GM13977 (cell line): ENCODE data around the gene PPP4R3A.

Experiments used
- DNase-seq: peaks from one replicate; pipeline ENCODE4 v3.0.0; 2012; ENCODE audit warnings: low spot score
- in situ Hi-C: fragments of 300-500 bp; cut with MboI; formaldehyde crosslinking; loops from one replicate; pipeline ENCODE4 v1.12.0; 2022; ENCODE audit warnings: low sequenced_read_pairs, low pct_unique_long_range_greater_than_20kb, mixed read lengths, inconsistent platforms; ENCODE audit not compliant: unreplicated experiment
- TF ChIP-seq, protein P1 (sequence below): IDR thresholded peaks from 2 replicates; pipeline ENCODE4 v1.5.1; 2012; ENCODE audit warnings: mild to moderate bottlenecking, control low read depth; ENCODE audit not compliant: insufficient read depth; ENCODE audit errors: extremely low read depth, missing control alignments

PPP4R3A gene

DNA sequence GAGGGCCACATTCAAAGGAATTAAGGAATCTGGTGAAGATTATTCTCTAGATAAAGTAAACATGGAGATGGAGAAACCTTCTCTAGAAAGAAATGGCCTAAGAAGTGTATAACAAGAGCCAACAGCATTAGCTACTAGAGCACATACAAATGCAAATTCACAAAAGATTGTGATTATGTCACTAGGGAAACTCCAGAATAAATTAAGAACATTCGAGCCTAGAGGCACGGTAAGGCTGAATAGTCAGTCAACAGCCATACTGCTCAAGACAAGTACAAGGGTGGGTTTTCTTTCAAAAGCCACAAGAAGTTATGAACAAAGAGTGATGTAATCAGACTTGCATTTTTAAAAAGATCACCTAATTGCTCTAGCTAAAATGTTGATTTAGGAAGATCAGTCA lies 25.4 kb downstream of the PPP4R3A start:
- in situ Hi-C loops = no loop called here
- TF ChIP-seq, protein P1, sequence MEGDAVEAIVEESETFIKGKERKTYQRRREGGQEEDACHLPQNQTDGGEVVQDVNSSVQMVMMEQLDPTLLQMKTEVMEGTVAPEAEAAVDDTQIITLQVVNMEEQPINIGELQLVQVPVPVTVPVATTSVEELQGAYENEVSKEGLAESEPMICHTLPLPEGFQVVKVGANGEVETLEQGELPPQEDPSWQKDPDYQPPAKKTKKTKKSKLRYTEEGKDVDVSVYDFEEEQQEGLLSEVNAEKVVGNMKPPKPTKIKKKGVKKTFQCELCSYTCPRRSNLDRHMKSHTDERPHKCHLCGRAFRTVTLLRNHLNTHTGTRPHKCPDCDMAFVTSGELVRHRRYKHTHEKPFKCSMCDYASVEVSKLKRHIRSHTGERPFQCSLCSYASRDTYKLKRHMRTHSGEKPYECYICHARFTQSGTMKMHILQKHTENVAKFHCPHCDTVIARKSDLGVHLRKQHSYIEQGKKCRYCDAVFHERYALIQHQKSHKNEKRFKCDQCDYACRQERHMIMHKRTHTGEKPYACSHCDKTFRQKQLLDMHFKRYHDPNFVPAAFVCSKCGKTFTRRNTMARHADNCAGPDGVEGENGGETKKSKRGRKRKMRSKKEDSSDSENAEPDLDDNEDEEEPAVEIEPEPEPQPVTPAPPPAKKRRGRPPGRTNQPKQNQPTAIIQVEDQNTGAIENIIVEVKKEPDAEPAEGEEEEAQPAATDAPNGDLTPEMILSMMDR = no peak
- DNase-seq = peak; percentile 33

DNA sequence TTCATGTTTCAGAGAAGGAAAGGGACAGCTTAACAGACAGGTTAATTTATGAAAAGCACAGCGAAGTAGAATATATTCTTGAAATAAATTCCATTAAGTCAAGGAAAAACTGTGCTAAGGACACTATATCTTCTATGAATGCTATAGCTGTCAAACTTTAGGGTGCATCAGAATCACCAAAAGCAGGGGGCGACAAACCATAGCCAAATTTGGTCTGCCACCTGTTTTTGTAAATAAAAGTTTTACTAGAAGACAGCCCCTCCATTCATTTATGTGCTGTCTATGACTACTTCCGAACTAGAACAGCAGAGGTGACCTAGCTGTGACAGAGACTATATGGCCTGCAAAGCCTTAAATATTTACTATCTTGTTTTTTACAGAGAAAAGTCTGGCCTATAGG lies 25.9 kb downstream of the PPP4R3A start:
- TF ChIP-seq, protein P1 = peak; percentile 24
- in situ Hi-C loops = no loop called here
- DNase-seq = no peak

DNA sequence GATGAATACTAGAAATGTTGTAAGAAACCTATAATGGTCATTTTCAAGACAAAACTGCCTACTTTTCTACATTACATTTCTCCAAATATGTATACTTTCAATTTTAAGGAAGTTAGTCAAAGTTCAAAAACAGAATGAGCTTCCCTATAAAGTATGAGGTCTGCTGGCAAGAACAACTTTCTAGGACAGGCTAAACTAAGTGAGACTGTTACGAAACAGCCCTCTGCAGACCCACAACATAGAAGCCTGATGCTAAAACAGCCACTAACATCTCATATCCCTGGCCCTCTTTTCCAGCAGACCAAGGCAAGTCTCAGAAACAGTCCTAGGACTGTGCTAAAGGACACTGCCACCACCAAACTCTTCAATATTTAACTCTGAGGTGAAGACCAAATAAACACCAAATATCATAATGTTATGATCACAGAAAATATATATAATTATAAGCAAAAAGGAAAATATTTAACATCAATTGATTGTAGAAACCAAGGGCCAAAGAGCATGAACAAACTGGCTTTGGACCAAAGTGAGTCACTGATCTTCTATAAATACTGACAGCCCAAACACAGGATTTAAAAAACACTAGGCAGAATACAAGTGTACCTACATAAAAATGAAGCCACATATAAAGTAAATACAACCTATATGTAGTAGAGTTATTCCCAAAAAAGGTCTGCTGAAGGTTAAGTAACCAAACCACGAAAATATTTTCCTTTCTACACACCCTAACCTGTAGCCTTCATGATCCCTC lies 27.7 kb downstream of the PPP4R3A start:
- in situ Hi-C loops = no loop called here
- TF ChIP-seq, protein P1 = no peak
- no peak for DNase-seq

DNA sequence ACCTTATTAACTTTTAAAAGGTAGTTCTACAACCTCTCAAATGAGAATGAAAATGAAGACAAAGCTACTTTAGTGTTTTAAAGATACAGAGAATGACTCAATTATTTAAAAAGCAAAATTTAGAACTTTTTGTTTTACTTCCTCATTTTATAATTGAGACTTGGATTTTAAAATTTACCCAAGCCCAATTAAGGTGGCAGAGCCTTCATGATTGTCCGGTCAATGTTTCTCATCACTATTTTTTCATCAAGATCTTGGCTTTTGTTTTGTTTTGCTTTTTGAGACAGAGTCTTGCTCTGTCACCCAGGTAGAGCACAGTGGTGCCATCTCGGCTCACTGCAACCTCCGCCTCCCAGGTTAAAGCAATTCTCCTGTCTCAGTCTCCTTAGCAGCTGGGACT lies 32.7 kb downstream of the PPP4R3A start:
- in situ Hi-C loops = no loop called here
- no peak for DNase-seq
- TF ChIP-seq, protein P1 = no peak

DNA sequence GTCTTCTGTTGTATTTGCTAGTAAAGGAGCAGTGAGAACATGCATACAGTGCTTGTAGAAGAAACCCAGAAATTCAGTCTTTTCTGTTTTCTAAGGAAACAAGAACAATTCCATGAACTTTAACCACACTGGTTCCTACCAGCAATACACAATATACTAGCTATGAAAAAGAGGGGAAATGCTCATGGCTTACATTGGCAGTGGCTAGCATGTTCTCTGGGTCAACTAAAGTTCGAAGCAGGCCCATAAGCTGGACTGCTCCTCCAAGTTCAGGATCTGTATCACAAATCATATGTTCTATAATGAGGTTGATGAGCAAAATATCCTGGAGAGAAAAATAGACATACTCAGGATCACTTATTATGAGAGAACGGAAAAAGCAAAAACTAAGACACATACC lies 37.1 kb downstream of the PPP4R3A start:
- in situ Hi-C loops = no loop called here
- TF ChIP-seq, protein P1 = no peak
- DNase-seq = no peak

DNA sequence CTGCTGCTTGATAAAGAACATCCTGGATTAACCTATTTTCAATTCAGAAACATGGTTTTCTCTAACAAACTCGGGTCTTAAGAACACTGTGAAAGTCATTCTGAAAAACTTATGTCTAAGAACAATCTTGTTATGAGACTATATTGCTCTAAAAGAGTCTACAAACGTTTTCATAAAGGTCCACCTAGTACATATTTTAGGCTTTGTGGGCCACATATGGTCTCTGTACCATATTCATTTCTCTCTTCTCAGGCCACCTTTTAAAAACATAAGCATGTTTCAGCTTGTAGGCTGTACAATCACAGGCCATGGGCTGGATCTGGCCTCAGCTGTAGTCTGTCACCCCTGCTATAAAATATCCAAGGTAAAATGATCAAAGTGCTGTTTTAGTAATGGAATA lies 39.9 kb downstream of the PPP4R3A start:
- TF ChIP-seq, protein P1 = no peak
- in situ Hi-C loops = no loop called here
- DNase-seq = no peak
